ENCODE results near the gene BOLA1.

- peak; percentile 71 for TF ChIP-seq CTCF (IDR thresholded peaks at IDR 0.05; ENCODE audit: low read depth, low read length, poor library complexity, severe bottlenecking)
- no peak for TF ChIP-seq EZH2phosphoT487 (IDR thresholded peaks at IDR 0.05; ENCODE audit: borderline replicate concordance, low read length)
Measured at GRCh38 chr1:149888247-149888998, 10.9 kb upstream of the BOLA1 start.
